ENCODE data around the gene SPACDR.
A peak's percentile ranks its signal among the peaks of the same experiment; 100 is the strongest.

SPACDR gene

GRCh38 chr7:100428199-100428966 is 35.7 kb downstream of the SPACDR start, which contains the start of gene ZCWPW1:
Gene ZCWPW1, minus strand, starts transcription at chr7:100428703. Its CDS starts 8,054 bp downstream, at chr7:100420649.
- peak; percentile 98 for DNase-seq
- peaks cover 50% of the 10 kb centered on the region for H3K36me3 Mint-ChIP-seq (ENCODE audit: low read depth)
- peaks cover 39% of the 10 kb centered on the region for H3K4me1 Mint-ChIP-seq (ENCODE audit: low read depth)
- H3K9me3 Mint-ChIP-seq, result no peaks in the 10 kb centered on the region
- peaks cover 4% of the 10 kb centered on the region for H3K27me3 Mint-ChIP-seq
- H3K27ac Mint-ChIP-seq, result peak within 1 kb of the TSS; percentile 100
- H3K4me3 Mint-ChIP-seq, result peak within 1 kb of the TSS; percentile 97

GRCh38 chr7:100427762-100428198 is 36.3 kb downstream of the SPACDR start:
- H3K27ac Mint-ChIP-seq, result peak overlapping the region; percentile 100
- peaks cover 33% of the 10 kb centered on the region for H3K4me1 Mint-ChIP-seq (ENCODE audit: low read depth)
- H3K27me3 Mint-ChIP-seq, result peaks cover 4% of the 10 kb centered on the region
- DNase-seq, result no peak
- H3K4me3 Mint-ChIP-seq, result peak overlapping the region; percentile 97
- H3K36me3 Mint-ChIP-seq (ENCODE audit: low read depth), result peaks cover 44% of the 10 kb centered on the region
- H3K9me3 Mint-ChIP-seq, result no peaks in the 10 kb centered on the region

GRCh38 chr7:100426516-100426915 is 37.5 kb downstream of the SPACDR start:
- Mint-ChIP-seq H3K9me3 (no peaks in the 10 kb centered on the region), H3K27me3 (peaks cover 4% of the 10 kb centered on the region), H3K4me1 (ENCODE audit: low read depth) (peaks cover 20% of the 10 kb centered on the region), H3K27ac (no peak overlapping the region), H3K4me3 (no peak overlapping the region), H3K36me3 (ENCODE audit: low read depth) (peaks cover 31% of the 10 kb centered on the region)
- DNase-seq, result no peak

- peaks cover 4% of the 10 kb centered on the region for H3K27me3 Mint-ChIP-seq
- no peak overlapping the region for H3K27ac Mint-ChIP-seq
Measured at GRCh38 chr7:100425347-100425746, 38.7 kb downstream of the SPACDR start.

GRCh38 chr7:100423315-100423714 is 40.7 kb downstream of the SPACDR start:
- Mint-ChIP-seq H3K9me3 (no peaks in the 10 kb centered on the region), H3K27me3 (no peaks in the 10 kb centered on the region), H3K27ac (no peak overlapping the region), H3K4me1 (ENCODE audit: low read depth) (peaks cover 3% of the 10 kb centered on the region), H3K4me3 (no peak overlapping the region), H3K36me3 (ENCODE audit: low read depth) (peaks cover 4% of the 10 kb centered on the region)
- no peak for DNase-seq

More at GRCh38 chr7:100425347-100425746, 38.7 kb downstream of the SPACDR start:
- Mint-ChIP-seq H3K36me3 (ENCODE audit: low read depth) (peaks cover 19% of the 10 kb centered on the region), H3K4me1 (ENCODE audit: low read depth) (peaks cover 10% of the 10 kb centered on the region), H3K9me3 (no peaks in the 10 kb centered on the region), H3K4me3 (no peak overlapping the region)
- DNase-seq, result no peak

- Mint-ChIP-seq H3K9me3 (no peaks in the 10 kb centered on the region), H3K27me3 (no peaks in the 10 kb centered on the region), H3K4me1 (ENCODE audit: low read depth) (no peaks in the 10 kb centered on the region), H3K4me3 (no peak overlapping the region), H3K27ac (no peak overlapping the region), H3K36me3 (ENCODE audit: low read depth) (no peaks in the 10 kb centered on the region)
- no peak for DNase-seq
Measured at GRCh38 chr7:100419660-100420226, 44.3 kb downstream of the SPACDR start.

GRCh38 chr7:100418930-100419659 is 45.0 kb downstream of the SPACDR start:
- Mint-ChIP-seq H3K9me3 (no peaks in the 10 kb centered on the region), H3K4me1 (ENCODE audit: low read depth) (no peaks in the 10 kb centered on the region), H3K4me3 (no peak overlapping the region), H3K27me3 (no peaks in the 10 kb centered on the region), H3K36me3 (ENCODE audit: low read depth) (no peaks in the 10 kb centered on the region), H3K27ac (no peak overlapping the region)
- no peak for DNase-seq

GRCh38 chr7:100415448-100415847 is 48.6 kb downstream of the SPACDR start:
- H3K4me3 Mint-ChIP-seq, result no peak overlapping the region
- H3K36me3 Mint-ChIP-seq (ENCODE audit: low read depth), result no peaks in the 10 kb centered on the region
- no peaks in the 10 kb centered on the region for H3K9me3 Mint-ChIP-seq
- no peaks in the 10 kb centered on the region for H3K4me1 Mint-ChIP-seq (ENCODE audit: low read depth)
- DNase-seq, result no peak
- H3K27ac Mint-ChIP-seq, result no peak overlapping the region
- H3K27me3 Mint-ChIP-seq, result no peaks in the 10 kb centered on the region

- no peak overlapping the region for H3K27ac Mint-ChIP-seq
- H3K4me3 Mint-ChIP-seq, result no peak overlapping the region
Measured at GRCh38 chr7:100413889-100414288, 50.2 kb downstream of the SPACDR start.

GRCh38 chr7:100413346-100413745 is 50.7 kb downstream of the SPACDR start:
- no peaks in the 10 kb centered on the region for H3K4me1 Mint-ChIP-seq (ENCODE audit: low read depth)
- no peak overlapping the region for H3K27ac Mint-ChIP-seq
- no peaks in the 10 kb centered on the region for H3K27me3 Mint-ChIP-seq
- no peaks in the 10 kb centered on the region for H3K36me3 Mint-ChIP-seq (ENCODE audit: low read depth)
- no peak for DNase-seq
- no peak overlapping the region for H3K4me3 Mint-ChIP-seq
- no peaks in the 10 kb centered on the region for H3K9me3 Mint-ChIP-seq

More at GRCh38 chr7:100413889-100414288, 50.2 kb downstream of the SPACDR start:
- no peak for DNase-seq
- Mint-ChIP-seq H3K36me3 (ENCODE audit: low read depth) (no peaks in the 10 kb centered on the region), H3K9me3 (no peaks in the 10 kb centered on the region), H3K4me1 (ENCODE audit: low read depth) (no peaks in the 10 kb centered on the region), H3K27me3 (no peaks in the 10 kb centered on the region)

- Mint-ChIP-seq H3K36me3 (ENCODE audit: low read depth) (no peaks in the 10 kb centered on the region), H3K4me3 (no peak overlapping the region)
Measured at GRCh38 chr7:100411101-100411500, 53.0 kb downstream of the SPACDR start.

GRCh38 chr7:100407285-100408180 is 56.5 kb downstream of the SPACDR start:
- no peaks in the 10 kb centered on the region for H3K27me3 Mint-ChIP-seq
- H3K36me3 Mint-ChIP-seq (ENCODE audit: low read depth), result no peaks in the 10 kb centered on the region
- no peak overlapping the region for H3K4me3 Mint-ChIP-seq
- H3K4me1 Mint-ChIP-seq (ENCODE audit: low read depth), result peaks cover 5% of the 10 kb centered on the region
- DNase-seq, result peak; percentile 47
- H3K9me3 Mint-ChIP-seq, result no peaks in the 10 kb centered on the region
- H3K27ac Mint-ChIP-seq, result no peak overlapping the region

More at GRCh38 chr7:100411101-100411500, 53.0 kb downstream of the SPACDR start:
- Mint-ChIP-seq H3K27me3 (no peaks in the 10 kb centered on the region), H3K27ac (no peak overlapping the region), H3K9me3 (no peaks in the 10 kb centered on the region), H3K4me1 (ENCODE audit: low read depth) (peaks cover 5% of the 10 kb centered on the region)
- DNase-seq, result no peak

GRCh38 chr7:100406767-100407166 is 57.3 kb downstream of the SPACDR start:
- H3K4me3 Mint-ChIP-seq, result no peak overlapping the region
- H3K9me3 Mint-ChIP-seq, result no peaks in the 10 kb centered on the region
- H3K4me1 Mint-ChIP-seq (ENCODE audit: low read depth), result peaks cover 5% of the 10 kb centered on the region
- no peaks in the 10 kb centered on the region for H3K27me3 Mint-ChIP-seq
- DNase-seq, result no peak
- H3K36me3 Mint-ChIP-seq (ENCODE audit: low read depth), result no peaks in the 10 kb centered on the region
- H3K27ac Mint-ChIP-seq, result no peak overlapping the region

All from activated T-cell treated with anti-CD3 and anti-CD28 coated beads, Interleukin-2, amount 50 U/mL, for 24 hours (primary cell).